Activated CD8-positive, alpha-beta memory T cell treated with anti-CD3 and anti-CD28 coated beads, Interleukin-2, amount 50 U/mL, for 48 hours (primary cell): ENCODE measurements around the gene ULK4.
"Not testable (repeated sequence)": the region's sequence is repeated elsewhere in the genome, so short reads cannot be mapped to it uniquely, and the experiment has no call there.

Experiments used
- DNase-seq: peaks from one replicate; pipeline ENCODE4 v3.0.0-alpha.2; 2020

The ULK4 gene

DNA sequence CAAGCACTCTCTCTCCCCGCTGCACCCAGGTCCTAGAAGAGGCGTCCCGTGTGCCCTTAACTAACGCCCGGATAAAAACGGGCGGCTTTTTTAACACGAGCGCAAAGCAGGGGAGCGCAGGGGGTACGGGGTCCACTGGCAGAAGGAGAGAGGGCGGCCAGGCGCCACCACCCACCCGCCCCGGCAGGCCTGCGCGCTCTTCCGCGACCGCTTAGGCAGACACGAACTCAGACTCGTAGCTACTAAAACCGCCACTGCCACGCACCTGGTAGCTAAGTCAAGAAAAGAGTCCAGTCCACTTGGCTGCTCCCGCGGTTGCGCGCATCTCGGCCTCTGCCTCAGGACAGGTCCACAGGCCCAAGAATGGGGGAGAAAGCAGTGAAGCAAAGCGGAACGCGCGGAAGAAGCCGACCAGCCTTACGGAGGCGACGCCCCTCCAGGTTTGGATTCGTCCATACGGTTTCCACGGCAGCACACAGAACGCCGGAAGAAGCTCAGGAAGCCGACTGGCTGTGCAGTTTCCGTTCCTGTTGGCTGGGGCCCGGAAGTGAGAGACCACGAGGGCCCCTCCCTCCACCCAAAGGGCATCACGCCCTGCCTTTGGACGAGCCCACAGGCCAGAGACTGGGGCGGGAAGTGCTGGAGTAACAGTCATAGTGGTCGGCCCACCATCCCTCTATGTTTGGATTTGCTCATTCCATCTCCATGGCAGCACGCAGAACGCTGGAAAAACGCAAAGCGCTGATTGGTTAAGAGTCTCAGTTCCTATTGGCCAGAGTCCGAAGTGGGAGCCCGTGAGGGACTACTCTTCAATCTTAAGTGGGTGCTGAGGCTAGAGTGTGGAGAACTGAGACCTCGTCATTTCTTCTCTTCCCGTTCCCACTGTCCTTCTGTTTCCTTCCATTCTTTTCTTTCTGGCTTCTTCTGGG, at the start of gene ULK4:
TSS of gene ULK4 (minus strand) at position 353 of the 929 bp plus-strand sequence. CDS start 7,344 bp downstream, outside the sequence.
- peak; percentile 93 for DNase-seq

- no peak for DNase-seq
These were observed 48.6 kb upstream of the ULK4 start for GRCh38 chr3:42010530-42010929.

- DNase-seq, result no peak
These were observed 47.6 kb upstream of the ULK4 start for GRCh38 chr3:42009456-42009855.

GRCh38 chr3:42007785-42008184, 45.9 kb upstream of the ULK4 start:
- no peak for DNase-seq

- DNase-seq, result no peak
These were observed 43.5 kb upstream of the ULK4 start for GRCh38 chr3:42005401-42005800.

- no peak for DNase-seq
These were observed 40.9 kb upstream of the ULK4 start for GRCh38 chr3:42002790-42003189.

DNA sequence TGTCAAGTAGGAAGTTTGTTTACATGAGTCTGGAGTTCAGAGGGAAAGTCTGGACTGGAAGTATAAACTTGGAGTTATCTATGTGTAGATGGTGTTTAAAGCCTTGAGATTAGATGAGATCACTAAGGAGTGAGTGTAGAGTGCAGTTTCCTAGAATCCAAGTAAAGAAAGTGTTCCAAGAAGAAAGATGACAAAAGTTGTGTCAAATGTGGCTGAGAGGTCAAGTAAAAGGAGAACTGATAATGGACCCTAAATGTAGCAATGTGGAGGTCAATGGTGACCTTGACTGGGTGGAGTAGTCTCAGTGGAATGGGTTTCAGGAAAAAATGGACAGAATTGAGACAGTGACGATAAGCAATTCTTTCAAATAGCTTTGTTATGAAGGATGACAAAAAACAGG, 39.9 kb upstream of the ULK4 start:
- DNase-seq, result no peak

GRCh38 chr3:41999909-42000308, 38.0 kb upstream of the ULK4 start:
- no peak for DNase-seq

DNA sequence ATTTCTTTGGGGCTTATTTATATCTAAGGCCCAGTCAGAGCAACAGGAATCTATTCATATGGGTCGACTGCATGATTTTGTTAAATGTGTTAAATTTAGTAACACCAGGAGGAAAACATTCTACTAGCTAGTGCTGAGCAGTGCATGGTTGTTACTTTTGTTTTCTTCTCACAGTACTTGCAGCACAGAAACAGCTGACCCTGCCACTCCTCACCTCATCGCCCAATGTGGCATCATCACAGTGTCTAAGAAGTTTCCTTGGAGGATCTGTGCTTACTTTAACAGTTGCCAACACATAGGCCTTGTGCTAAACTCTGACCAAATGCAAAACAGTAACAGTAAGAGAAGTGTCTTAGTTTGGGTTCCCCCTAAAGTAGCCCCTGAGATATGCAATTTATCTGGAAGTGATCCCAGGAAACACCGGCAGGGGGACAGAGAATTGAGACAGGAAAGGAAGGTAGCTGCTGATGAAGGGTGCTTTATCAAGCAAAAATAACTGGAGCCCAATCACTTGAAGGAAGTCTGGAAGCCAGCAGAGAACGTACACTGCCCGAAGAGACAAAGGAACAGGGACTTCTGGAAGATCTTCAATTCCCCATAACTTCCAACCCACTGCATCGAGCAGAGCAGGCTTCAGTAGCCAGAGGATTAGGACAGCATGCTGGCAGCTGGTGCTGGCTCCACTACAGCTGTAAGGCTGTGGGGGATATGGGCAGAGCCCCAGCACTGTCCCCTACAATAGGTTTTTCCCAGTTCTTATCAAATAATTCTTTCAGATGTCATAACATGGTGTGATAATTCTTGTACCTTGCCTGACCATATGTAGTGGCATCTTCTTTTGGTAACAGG, 36.0 kb upstream of the ULK4 start:
- no peak for DNase-seq

DNA sequence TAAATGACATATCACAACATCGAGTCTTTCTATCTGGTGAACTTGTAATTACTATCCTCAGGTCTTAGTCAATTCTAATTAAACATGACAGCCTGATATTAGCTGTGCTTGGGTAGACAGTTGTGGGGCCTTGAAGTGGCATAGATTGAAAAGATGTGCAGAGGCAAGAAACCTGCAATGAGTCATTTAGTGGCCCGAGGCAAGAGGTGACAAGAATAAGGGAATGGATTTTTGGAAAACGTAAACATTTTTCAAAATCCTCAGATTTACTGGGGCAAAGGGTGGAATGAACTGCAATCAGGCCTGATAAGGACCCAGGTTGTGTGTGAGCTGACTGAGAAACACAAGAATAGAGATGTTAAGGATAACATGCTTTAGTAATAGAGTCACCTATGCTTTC, 29.5 kb upstream of the ULK4 start:
- DNase-seq, result no peak

DNA sequence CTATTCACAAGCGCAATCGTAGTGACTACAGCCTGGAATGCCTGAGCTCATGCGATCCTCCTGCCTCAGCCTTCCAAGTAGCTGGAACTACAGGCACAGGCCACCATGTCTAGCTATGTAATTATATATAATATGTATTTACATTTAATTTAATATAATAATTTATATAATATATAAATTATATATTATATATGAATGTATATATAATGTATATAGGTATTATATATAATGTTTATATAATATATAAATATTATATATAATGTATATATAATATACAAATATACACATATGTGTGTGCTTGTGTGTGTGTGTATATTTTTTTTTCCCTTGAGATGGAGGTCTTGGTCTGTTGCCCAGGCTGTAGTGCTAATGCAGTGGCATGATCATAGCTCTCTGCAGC, 27.6 kb upstream of the ULK4 start:
- no peak for DNase-seq

DNA sequence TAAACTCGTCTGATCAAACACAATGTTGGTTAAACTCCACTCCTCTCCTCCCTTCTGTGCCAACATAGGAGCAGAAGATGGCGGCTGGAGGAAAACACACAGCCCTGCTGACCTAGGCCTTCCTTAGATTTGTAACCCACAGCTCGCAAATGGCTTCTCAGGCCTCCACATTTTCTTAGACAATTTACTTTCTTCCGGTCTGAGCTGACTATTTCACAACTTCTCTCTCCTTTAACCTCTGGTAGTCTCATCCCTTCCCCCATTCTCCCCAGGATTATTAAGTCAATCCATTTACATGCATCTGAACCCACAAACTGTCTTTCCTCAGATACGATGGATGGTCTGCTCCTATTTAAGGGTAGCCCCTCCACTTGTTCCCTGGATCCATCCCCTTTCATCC, 25.7 kb upstream of the ULK4 start:
- DNase-seq, result no peak

GRCh38 chr3:41986561-41986960, 24.7 kb upstream of the ULK4 start:
- no peak for DNase-seq

- no peak for DNase-seq
These were observed 23.1 kb upstream of the ULK4 start for GRCh38 chr3:41985018-41985417.

- DNase-seq, result not testable (repeated sequence)
These were observed 21.2 kb upstream of the ULK4 start for GRCh38 chr3:41983091-41983490.

DNA sequence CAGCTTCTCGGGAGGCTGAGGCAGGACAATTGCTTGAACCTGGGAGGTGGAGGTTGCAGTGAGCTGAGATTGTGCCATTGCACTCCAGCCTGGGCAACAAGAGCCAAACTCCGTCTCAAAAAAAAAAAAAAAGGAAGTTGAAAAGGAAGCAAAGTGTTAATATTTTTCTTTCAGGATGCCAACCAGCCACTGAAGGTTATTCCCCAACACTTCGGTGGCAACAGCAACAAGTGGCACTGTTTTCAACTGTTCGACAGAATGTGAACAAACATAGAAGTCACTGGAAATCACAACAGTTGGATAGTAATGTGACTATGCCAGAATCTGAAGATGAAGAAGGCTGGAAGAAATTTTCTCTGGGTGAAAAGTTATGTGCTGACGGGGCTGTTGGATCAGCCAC, 15.5 kb upstream of the ULK4 start:
- DNase-seq, result not testable (repeated sequence)

DNA sequence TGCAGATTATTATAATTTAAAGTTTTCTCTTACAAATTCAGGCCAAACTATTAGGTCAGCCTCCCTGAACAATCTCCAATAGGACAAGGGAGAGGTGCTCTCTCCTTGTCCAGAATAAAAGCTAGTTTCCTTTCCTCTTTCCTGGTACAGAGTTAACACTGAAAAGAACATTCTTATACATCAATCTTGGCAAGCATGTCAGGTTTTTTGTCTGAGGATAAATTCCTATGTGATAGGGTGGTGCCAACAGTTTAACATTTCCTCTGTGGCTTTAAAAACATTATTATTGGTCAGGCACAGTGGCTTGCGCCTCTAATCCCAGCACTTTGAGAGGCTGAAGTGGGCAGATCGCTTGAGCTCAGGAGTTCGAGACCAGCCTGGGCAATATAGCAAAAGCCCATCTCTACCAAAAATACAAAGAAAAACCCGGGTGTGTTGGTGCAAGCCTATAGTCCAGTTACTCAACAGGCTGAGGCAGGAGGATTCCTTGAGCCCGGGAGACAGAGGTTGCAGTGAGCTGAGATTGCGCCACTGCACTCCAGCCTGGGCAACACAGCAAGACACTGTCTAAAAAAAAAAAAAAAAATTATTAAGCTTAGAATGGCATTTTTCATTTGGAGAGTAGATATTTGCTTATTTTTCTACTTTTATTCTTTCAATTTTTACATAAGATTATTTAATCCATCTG, 13.7 kb upstream of the ULK4 start:
- DNase-seq, result no peak

DNA sequence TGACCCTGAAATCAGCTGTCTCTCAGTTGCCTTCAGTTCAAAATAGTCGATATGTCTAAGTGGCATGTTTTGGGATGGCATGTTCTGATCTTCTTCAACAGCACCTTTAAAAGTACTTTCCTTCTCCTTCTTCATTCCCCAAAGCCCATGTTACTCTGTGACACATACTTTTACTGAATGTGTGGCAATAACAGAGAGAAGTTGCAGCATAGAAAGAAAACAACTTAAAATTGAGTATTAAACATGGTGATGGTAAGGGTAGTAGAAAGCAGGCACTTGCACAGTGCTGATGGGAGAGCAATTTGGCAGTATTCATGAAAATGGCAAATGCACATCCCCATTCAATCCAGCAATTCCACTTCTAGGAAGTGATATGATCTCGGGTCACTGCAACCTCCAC, 12.3 kb upstream of the ULK4 start:
- DNase-seq, result no peak

DNA sequence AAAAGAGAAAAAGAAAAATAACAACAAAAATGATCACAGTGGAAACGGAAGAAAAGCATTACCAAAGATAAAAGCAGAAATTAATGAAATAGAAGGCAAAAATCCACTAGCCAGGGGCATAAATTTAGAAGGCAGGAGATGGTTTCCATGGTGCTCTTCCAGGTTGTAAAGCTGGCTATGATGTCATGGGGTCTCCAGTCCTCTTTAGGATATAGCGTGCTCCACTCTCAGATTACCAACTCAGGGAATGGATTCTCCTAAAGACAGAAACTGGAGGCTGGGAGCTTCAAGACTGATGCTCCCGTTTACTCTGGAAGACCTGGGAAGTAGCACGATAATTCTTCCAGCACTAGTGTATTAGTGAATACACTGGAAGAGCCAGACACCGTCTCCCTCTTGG, 10.9 kb upstream of the ULK4 start:
- DNase-seq, result no peak

GRCh38 chr3:41966206-41966605, 4.3 kb upstream of the ULK4 start:
- no peak for DNase-seq

DNA sequence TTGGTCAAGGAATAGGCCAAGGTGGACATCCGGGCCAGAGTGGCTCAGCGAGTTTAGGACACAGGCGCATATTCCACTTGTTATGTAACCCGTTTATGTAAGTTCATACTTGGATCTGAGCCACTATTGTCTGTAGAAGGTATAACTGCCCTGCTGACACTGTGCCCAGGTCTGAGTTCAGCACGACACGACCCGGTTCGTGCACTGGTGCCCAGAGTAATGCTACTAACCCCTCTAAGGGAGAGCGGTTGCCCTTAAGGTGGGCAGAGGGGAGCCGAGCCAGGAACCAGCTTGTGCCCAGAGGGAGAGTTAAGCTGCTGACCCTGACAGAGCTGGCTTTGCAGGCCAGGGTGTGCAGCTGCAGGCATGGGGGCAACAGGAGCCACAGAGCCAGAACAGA, 1.9 kb upstream of the ULK4 start:
- no peak for DNase-seq

GRCh38 chr3:41960826-41961750, 815 bp downstream of the ULK4 start:
- DNase-seq, result peak; percentile 77
